Suppressor macrophage (primary cell): ENCODE results near the gene DTX3.
"Not testable (repeated sequence)": the region's sequence is repeated elsewhere in the genome, so short reads cannot be mapped to it uniquely, and the experiment has no call there.

Source experiments
- DNase-seq, 4 experiments: peaks; one replicate each; pipeline ENCODE4 v3.0.0-alpha.2; 2020 to 2022
- total RNA-seq, 17 experiments: gene quantifications; one replicate each; lab custom pipeline; 2026; ENCODE audit warnings: mixed read lengths in 6 of 17, inconsistent platforms in 3 of 17; lab: John Stamatoyannopoulos, UW

DTX3 gene, protein sequence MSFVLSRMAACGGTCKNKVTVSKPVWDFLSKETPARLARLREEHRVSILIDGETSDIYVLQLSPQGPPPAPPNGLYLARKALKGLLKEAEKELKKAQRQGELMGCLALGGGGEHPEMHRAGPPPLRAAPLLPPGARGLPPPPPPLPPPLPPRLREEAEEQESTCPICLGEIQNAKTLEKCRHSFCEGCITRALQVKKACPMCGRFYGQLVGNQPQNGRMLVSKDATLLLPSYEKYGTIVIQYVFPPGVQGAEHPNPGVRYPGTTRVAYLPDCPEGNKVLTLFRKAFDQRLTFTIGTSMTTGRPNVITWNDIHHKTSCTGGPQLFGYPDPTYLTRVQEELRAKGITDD
- 0 to 1.7 (median 0.04) reads per million in 17 experiments for total RNA-seq

DNA sequence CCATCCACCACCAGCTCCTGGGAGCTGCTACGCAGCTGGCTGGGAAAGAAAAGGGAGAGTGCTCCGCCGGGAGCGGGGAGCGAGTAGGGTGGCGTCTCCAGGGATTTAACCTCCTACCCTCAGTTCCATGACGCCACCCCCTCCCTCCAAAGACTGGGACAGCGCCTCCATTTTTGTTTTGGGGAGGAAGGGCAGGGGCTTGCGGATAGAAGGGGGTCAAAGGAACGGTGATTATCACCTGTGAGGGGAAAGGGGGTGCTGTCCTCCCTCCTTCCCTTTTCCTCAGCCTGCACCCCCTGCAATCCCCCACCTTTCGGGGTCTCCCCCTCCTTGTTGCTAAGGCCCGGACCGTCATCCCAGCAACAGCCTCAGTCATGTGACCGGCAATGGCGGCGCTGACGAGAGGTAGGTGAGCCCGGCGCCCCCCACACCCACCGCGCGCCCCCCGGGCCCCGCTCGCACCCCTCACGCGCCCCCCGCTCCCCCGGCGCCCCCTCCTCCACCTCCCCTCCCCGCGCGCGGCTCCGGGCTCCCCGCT is at the start of gene DTX3:
DTX3 (plus strand) TSS at position 371 of the 538 bp plus-strand sequence. CDS start 1,694 bp downstream, outside the sequence.
- DNase-seq = no peak

DNA sequence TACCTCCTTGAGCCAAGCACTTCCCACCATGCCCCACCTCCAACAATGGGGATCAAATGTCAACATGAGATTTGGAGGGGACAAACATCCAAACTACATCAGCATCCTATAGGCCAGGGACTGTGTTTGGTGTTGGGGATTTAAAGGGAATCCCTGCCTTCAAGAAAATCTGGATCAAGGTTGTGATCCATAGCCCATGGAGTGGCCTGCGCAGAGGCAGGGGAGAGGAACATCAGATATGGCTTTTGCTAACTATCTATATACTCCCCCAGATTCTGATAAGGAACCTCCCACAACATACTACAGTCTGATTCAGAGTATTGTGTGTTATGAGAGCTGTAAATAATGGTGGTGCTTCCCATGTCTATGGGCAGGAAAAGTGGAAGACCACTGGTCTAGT is 49.7 kb upstream of the DTX3 start:
- no peak for DNase-seq

DNA sequence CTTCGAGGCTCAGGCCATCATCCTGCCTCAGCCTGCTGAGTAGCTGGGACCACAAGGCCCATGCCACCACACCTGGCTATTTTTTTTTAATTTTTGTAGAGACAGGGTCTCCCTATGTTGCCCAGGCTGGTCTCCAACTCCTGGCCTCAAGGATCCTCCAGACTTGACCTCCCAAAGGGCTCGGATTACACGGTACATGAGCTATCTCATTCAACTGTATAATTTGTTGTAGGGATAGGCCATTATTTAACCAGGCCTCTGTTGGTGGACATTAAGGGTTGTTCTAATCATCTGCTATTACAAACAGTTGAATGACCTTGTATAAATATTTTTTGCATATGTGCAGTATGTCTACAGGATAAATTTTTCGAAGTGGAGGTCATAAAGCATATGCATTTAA is 45.8 kb upstream of the DTX3 start:
- DNase-seq = no peak

DNA sequence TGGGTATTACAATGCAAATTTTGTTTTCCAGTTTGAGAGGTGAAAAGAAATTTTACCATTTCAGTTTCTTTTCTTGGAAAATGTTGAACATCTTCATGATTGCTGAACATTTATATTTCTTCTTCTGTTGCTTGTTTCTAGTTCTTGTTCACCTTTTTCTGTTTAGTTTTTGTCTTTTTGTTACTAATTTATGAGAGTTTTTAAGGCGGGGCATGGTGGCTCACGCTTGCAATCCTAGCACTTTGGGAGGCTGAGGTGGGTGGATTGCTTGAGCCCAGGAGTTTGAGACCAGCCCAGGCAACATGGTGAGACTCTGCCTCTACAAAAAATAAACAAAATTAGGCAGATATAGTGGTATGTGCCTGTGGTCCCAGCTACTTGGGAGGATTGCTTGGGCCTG is 44.1 kb upstream of the DTX3 start:
- no peak for DNase-seq

DNA sequence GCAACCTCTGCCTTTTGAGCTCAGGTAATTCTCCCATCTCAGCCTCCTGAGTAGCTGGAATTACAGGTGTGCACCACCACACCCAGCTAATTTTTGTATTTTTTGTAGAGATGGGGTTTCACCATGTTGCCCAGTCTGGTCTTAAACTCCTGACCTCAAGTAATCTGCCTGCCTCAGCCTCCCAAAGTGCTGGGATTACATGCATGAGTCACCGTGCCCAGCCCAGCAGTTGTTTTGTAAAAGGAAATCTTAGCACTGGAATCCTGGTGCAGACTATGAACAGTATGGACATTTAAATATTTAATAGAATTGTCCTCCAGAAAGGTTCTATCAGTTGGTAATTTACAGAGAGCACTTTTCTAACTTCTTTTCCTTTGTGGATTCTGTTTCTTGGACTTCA is 43.5 kb upstream of the DTX3 start:
- not testable (repeated sequence) for DNase-seq

DNA sequence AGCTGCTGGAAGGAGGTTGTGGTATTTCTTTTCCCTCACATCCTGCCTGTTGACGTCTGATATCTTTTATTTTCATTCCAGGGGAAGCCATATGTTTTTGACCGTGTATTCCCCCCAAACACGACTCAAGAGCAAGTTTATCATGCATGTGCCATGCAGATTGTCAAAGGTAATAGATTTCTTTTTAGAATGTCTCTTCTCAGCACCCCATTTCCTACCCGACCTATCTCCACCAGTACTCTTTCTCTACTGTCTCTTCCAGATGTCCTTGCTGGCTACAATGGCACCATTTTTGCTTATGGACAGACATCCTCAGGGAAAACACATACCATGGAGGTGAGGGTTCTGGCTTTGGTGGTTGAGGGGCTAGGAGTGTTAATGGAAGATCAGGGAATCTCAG is 41.3 kb upstream of the DTX3 start:
- no peak for DNase-seq

DNA sequence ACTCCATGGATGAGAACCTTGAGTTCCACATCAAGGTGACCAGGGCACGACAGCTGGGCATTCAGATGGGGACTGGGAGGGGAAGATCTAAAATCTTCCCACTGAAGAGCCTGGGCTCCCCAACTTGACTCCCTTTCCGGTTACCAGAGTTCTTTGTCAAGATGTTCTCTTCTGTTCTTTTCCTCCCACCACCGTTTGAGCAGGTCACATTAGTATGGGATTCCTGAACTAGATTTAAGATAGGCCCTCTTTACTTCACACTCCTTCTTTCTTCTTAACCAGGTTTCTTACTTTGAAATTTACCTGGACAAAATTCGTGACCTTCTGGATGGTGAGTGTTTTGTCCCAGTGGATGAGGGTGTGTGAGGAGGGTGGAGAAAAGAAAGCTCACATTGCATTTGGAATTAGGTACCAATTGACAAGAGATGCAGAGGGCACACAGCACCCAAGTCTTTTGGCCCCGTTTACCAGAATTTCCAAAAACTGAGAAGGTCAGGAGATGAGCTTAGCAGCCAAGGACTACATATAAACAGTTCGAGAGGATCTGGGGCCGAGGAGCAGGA is 40.4 kb upstream of the DTX3 start:
- DNase-seq = no peak

DNA sequence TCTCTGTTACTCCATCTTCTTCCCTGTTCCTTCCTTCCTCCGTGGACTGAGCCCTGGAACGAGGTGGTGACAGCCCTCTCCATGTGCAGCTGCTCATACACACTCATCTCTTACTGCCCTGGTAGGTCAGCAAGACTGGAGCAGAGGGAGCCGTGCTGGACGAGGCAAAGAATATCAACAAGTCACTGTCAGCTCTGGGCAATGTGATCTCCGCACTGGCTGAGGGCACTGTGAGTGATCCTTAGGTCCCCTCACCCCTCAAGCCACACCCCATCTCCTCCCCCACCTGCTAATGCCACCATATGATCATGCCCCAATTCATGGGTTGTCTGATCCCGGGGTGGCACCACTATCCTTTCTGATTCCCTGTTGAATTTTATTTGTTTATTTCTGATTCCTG is 35.8 kb upstream of the DTX3 start:
- no peak for DNase-seq

DNA sequence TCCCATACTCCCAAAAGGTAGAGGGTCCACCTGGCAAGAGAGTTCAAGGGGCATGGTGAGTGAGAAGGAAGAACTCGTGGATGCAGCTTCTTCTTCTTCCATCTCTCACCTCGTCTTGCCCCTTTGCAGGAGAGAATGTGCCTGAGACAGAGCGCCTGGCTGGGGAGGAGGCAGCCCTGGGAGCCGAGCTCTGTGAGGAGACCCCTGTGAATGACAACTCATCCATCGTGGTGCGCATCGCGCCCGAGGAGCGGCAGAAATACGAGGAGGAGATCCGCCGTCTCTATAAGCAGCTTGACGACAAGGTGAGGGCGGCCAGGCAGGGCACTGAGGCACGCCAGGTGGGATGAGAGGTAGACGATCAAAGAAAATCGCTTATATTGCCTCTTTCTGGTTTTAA is 34.8 kb upstream of the DTX3 start:
- DNase-seq = no peak

DNA sequence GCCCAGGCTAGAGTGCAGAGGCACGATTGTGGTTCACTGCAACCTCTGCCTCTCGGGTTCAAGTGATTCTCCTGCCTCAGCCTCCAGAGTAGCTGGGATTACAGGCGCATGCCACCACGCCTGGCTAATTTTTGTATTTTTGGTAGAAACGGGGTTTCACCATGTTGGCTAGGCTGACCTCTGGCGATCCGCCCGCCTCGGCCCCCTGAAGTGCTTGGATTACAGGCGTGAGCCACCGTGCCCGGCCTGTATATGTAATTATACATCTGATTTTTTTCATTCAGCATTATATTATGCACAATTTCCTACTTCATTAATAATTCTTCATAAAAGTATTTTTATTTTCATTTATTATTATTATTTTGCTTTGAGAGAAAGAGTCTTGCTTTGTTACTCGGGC is 34.2 kb upstream of the DTX3 start:
- DNase-seq = not testable (repeated sequence)

DNA sequence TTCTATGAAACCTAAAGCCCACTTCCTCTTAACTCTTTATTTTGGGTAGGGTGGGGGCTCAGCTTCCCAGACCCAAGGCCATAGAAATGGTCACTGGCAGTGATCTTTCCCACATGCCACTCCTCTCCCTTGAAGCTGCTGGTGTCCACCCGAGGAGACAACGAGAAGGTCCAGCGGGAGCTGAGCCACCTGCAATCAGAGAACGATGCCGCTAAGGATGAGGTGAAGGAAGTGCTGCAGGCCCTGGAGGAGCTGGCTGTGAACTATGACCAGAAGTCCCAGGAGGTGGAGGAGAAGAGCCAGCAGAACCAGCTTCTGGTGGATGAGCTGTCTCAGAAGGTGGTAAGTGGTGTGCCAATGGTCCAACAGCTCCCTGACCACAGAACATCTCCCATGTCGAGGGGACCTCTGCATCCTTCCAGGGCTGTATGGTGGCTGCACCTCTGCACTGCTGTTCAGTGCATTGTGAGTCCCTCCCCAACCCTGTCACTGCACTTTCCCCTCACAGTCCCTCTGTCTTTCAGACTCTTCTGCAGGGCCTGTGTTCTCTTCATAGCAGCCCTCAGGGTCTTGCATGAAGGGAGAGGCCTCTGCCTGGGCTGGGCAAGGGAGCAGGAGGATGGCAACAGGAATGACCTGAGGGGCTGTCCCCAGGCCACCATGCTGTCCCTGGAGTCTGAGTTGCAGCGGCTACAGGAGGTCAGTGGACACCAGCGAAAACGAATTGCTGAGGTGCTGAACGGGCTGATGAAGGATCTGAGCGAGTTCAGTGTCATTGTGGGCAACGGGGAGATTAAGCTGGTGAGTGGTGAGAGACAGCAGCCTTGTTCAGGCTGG is 32.5 kb upstream of the DTX3 start:
- DNase-seq = no peak

DNA sequence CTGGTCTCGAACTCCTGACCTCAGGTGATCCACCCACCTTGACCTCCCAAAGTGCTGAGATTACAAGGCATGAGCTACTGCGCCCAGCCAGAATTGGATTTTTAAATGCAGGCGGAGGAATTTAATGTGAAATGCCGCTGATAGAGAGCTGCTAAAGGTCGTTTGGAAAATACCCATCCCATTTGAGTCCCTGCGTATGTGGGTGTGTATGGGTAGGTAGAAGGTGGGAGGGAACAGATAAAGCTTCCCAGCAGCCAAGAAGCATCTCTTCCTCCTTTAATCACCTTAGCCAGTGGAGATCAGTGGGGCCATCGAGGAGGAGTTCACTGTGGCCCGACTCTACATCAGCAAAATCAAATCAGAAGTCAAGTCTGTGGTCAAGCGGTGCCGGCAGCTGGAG is 29.8 kb upstream of the DTX3 start:
- DNase-seq = no peak

DNA sequence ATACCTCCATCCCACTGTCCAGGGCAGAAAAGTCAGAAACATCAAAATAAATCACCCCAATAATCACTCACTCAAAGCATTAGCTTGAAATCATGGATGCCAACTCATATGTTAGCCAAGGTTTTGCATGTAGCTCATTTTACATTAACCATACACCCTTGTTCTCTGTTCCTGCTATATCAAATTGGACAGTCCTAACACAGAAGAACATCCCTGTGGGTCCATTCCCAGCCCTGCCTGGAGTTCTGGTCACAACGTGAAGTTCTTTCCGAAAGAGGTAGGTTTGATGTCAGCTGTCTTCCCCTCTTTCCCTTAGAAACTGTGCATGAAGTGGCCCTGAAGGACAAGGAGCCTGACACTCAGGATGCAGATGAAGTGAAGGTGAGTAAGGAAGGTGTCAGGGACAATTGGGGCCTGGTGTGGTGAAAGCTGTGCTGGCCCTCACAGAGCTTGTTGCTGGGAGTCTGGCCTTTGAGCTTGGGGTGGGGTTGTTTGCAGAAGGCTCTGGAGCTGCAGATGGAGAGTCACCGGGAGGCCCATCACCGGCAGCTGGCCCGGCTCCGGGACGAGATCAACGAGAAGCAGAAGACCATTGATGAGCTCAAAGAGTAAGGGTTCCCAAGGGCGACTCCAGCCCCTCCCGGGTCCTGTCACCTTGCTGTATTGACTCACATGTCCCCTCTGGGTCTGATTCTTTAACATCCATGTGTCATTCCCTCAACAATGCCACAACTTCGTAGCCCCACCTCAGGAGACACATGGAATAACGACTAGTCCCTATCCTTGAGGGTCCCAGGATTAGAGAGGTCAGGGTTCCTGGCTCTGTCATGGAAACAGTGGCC is 28.6 kb upstream of the DTX3 start:
- no peak for DNase-seq

DNA sequence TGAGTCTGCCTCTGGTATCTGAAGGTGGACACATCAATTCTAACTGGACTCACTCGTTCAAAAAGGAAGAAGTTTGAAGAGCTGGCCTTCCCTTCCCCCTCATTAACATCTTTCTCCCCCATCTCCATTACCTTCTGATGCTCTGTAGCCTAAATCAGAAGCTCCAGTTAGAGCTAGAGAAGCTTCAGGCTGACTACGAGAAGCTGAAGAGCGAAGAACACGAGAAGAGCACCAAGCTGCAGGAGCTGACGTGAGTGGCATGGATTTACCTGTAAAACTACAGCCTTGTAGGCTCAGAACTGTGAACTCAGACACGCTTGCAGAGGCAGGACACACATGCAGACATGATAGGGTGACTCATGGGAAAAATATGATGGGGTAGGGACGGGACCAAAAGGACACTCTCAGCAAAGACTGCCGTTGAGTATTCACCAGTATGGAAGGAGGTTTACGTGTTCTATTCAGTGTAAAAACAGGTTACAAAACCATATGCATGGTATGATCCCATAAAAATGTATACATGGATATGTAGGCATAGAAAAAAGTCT is 27.9 kb upstream of the DTX3 start:
- no peak for DNase-seq

DNA sequence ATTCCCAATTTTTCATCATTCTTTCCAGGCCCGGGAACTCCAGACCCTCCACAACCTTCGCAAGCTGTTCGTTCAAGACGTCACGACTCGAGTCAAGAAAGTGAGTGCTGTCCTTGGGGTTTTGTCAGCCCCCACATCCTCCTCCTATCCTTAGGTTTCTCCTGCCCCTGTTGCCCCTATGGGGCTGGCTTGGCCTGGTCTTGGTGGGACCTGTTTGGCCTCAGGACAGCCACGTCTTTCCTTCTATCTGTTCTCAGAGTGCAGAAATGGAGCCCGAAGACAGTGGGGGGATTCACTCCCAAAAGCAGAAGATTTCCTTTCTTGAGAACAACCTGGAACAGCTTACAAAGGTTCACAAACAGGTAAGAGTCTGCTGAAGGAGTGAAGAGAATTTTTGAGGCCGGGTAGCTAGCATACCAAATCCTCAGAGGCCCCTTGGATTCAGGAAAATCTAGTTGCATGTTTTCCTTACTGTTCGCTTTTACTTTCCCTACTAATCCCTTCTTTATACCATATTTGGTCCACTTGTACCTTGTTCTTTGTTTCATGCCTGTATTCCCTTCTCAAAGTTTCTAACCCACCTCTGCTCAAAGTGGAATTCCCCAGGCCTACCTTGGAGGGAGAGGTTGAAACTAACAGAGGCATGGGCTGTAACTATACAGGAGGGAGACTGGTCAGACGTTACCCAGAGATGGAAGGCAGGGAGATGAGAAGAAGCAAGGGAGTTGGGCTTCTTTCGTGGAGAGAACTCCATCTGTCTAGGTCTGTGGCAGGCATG is 26.5 kb upstream of the DTX3 start:
- no peak for DNase-seq

DNA sequence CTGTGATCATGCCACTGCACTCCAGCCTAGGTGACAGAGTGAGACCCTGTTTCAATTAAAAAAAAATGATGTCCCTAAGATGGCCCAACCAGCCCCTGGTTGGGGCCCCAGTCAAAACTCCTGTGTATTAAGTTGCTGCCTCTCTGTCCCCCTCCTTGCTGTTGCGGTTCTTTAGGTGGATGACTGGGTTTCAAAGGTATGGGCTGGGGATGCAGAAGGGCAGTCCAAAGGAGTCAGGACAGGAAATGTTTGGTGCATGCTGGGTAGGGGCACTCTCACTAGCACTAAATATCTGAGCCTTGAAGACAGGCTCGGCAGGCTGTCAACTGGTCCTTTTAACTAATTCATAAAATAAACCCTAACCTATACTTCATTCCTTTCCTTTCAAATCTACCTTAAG is 25.6 kb upstream of the DTX3 start:
- no peak for DNase-seq

DNA sequence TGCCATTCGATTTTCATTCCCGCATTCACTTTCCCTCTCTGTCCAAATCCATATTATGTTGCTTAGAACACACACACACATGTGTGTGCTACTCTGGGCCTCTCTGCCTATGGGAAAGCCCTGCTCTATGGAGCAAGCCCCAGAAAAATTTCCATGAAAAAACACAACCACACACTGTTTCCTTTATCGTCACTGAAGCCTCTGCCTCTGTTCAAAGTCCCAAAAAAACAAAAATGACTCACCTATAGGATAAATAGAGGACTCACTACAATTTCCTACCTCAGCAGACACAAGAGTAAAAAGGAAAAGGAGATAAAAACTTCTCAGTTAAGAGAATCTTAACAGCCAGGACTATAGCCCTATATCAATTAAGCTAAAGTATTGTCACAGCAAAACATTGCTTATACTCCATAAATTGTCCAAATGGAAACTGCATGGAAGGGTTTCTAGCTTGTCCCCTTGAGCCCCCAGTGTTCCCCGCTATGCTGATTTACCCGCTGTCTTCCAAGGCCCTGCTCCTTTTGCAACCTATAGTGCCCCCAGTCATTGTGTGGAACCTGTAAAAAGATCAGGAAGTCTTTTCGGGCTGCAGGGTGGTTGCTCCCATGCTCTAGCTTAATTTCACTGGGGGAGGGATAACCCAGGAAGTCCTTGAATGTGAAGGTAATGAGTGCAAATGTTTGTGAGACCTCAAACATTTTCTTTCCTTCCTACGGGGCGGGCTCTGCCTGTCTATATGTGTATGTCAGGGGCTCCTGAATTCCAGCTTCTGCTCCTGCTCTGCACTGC is 24.8 kb upstream of the DTX3 start:
- no peak for DNase-seq

DNA sequence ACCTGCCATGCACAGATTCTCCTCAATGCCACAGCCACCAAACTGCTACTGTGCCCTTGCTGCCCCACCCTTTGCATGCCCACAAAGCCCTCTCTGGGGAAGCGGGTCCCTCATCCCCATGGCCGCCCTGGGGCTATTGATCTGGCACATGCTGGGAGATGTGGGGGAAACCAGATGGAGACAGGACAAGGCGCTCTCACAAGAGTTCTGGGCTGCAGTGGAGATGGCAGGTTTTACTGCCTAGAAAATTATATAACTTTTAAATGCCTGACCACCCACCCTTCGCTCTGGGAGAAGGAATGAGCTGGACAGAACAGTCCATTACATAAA is 24.2 kb upstream of the DTX3 start:
- no peak for DNase-seq

DNA sequence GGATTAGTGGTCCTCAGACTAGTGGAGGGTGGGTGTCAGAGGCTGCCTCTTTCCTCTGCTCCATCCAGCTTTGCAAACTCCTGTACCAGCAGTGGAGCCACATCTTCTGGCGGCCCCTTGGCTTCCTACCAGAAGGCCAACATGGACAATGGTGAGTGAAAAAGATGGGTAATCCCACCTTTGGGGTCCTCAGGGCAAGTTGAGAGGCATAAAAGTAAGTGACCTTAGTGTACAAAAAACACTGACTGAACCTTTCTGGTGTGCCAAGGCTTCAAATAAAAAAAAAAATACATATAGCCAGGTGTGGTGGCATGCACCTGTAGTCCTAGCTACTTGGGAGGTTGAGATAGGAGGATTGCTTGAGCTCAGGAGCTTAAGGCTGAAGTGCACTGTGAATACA is 22.8 kb upstream of the DTX3 start:
- no peak for DNase-seq

DNA sequence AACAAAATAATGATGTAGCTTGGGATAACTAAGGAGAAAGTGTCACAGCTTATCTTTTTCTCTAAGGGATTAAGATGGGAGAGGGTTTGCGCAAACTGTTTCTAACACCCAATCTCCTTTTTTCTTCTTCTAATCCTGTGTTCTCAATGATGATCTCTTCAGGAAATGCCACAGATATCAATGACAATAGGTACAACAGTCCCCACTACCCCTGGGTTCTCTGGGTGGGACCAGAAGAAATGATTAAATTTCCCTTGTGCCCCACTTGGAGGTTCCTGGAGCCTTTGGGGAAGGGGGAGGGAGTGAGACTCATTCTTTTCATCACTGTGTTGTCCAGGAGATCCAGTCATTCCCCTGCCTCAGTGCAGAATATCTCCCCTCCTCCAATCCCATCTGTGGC is 22.2 kb upstream of the DTX3 start:
- no peak for DNase-seq
